ENCODE measurements around the gene RPS2. TPM values are rescaled to one million over a fixed set of nuclear protein-coding genes. Genes with fewer than 3 reads are reported as not detected.

The RPS2 gene
- total and polyA plus RNA-seq, 2 donors (not counting 1 experiment from before 2014, with no cell fraction given), result 1,683 to 2,596 TPM

DNA sequence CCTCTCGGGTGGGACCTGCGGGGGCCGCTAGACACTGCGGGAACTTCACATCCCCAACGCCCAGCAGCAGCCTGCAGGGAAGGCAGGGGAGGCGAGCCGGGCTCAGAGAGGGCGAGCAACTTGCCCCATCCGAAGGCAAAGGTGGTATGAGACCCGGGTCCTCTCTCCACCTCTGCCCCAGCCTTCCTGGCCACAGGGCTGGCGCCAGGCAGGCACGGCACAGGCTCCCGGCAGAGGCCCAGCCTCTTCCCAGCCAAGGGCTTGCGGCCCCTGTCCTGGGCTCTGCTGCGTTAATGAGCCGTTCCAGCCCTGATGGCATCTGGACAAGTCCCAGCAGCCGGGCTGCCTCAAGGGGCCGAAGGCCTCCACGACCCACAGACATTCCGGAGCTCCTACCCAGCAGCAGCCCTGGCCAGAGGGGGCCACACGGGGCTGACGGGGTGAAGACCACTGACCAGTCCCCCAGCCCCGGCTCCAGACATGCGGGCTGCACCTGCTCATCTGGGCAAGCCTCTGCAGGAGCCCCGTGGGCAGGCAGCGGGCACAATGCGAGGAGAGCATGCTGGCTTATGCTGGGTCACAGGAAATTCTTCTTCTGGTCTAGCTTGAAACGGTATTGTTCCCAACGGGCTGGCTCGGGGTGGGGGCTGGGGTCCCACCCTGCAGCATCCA lies 45.2 kb downstream of the RPS2 start:
- Histone ChIP-seq H3K27me3 (ENCODE audit: control insufficient read depth, insufficient read depth, low read length) (peaks cover 56% of the 10 kb centered on the region), H3K4me3 (replicated peaks in 1 of 4; ENCODE audit: control extremely low read depth in 1 of 4, insufficient read depth in 1 of 4, low read depth in 3 of 4, low read length in 4 of 4) (no peak overlapping the region), H2AFZ (ENCODE audit: low read length) (no peak overlapping the region), H3K4me1 (ENCODE audit: control insufficient read depth, extremely low read depth, insufficient read depth, low read length) (peaks cover 4% of the 10 kb centered on the region), H3K27ac (ENCODE audit: insufficient read depth, low read length) (no peak overlapping the region), H3K9ac (ENCODE audit: insufficient read depth, low read length) (no peak overlapping the region), H4K20me1 (ENCODE audit: control insufficient read depth, extremely low read depth, insufficient read depth, low read length) (no peaks in the 10 kb centered on the region), H3K4me2 (ENCODE audit: extremely low read depth, insufficient read depth, low read length) (no peak overlapping the region), H3K79me2 (ENCODE audit: control insufficient read depth, insufficient read depth, low read length) (no peaks in the 10 kb centered on the region), H3K36me3 (ENCODE audit: control insufficient read depth, insufficient read depth, low read length) (no peaks in the 10 kb centered on the region), H3K9me3 (ENCODE audit: control insufficient read depth, insufficient read depth, low read depth, low read length) (no peaks in the 10 kb centered on the region)
- no peak for DNase-seq (ENCODE audit: low read depth in 2 of 2)
- TF ChIP-seq EZH2 (IDR thresholded peaks at IDR 0.05; ENCODE audit: low read length, missing control alignments) (no peak), CTCF (conservative IDR thresholded peaks at IDR 0.05 in 1 of 2, IDR thresholded peaks at IDR 0.05 in 1 of 2; ENCODE audit: low read depth in 1 of 2, low read length in 2 of 2) (no peak)

- Histone ChIP-seq H3K4me3 (replicated peaks in 1 of 4; ENCODE audit: control extremely low read depth in 1 of 4, insufficient read depth in 1 of 4, low read depth in 3 of 4, low read length in 4 of 4) (no peak within 1 kb of the TSS), H3K27me3 (ENCODE audit: control insufficient read depth, insufficient read depth, low read length) (peaks cover 51% of the 10 kb centered on the region), H3K36me3 (ENCODE audit: control insufficient read depth, insufficient read depth, low read length) (no peaks in the 10 kb centered on the region), H3K4me2 (ENCODE audit: extremely low read depth, insufficient read depth, low read length) (no peak within 1 kb of the TSS), H4K20me1 (ENCODE audit: control insufficient read depth, extremely low read depth, insufficient read depth, low read length) (no peaks in the 10 kb centered on the region), H3K79me2 (ENCODE audit: control insufficient read depth, insufficient read depth, low read length) (no peaks in the 10 kb centered on the region), H3K9me3 (ENCODE audit: control insufficient read depth, insufficient read depth, low read depth, low read length) (no peaks in the 10 kb centered on the region), H3K9ac (ENCODE audit: insufficient read depth, low read length) (no peak within 1 kb of the TSS), H3K27ac (ENCODE audit: insufficient read depth, low read length) (no peak within 1 kb of the TSS), H3K4me1 (ENCODE audit: control insufficient read depth, extremely low read depth, insufficient read depth, low read length) (peaks cover 4% of the 10 kb centered on the region), H2AFZ (ENCODE audit: low read length) (no peak within 1 kb of the TSS)
- DNase-seq (ENCODE audit: low read depth in 2 of 2), result no peak
- peak; percentile 91 for TF ChIP-seq EZH2 (IDR thresholded peaks at IDR 0.05; ENCODE audit: low read length, missing control alignments)
- no peak for TF ChIP-seq CTCF (conservative IDR thresholded peaks at IDR 0.05 in 1 of 2, IDR thresholded peaks at IDR 0.05 in 1 of 2; ENCODE audit: low read depth in 1 of 2, low read length in 2 of 2)
These were observed 46.0 kb downstream of the RPS2 start, which contains the start of gene HS3ST6 for GRCh38 chr16:1918351-1919326. Gene HS3ST6, minus strand, starts transcription at chr16:1918415. Its CDS starts 92 bp downstream, at chr16:1918323.

GRCh38 chr16:1917665-1918350 lies 46.8 kb downstream of the RPS2 start:
- no peak for DNase-seq (ENCODE audit: low read depth in 2 of 2)
- Histone ChIP-seq H3K4me2 (ENCODE audit: extremely low read depth, insufficient read depth, low read length) (no peak overlapping the region), H3K27ac (ENCODE audit: insufficient read depth, low read length) (no peak overlapping the region), H3K36me3 (ENCODE audit: control insufficient read depth, insufficient read depth, low read length) (no peaks in the 10 kb centered on the region), H3K4me3 (replicated peaks in 1 of 4; ENCODE audit: control extremely low read depth in 1 of 4, insufficient read depth in 1 of 4, low read depth in 3 of 4, low read length in 4 of 4) (no peak overlapping the region), H3K4me1 (ENCODE audit: control insufficient read depth, extremely low read depth, insufficient read depth, low read length) (no peaks in the 10 kb centered on the region), H4K20me1 (ENCODE audit: control insufficient read depth, extremely low read depth, insufficient read depth, low read length) (no peaks in the 10 kb centered on the region), H3K79me2 (ENCODE audit: control insufficient read depth, insufficient read depth, low read length) (no peaks in the 10 kb centered on the region), H3K27me3 (ENCODE audit: control insufficient read depth, insufficient read depth, low read length) (peaks cover 43% of the 10 kb centered on the region), H2AFZ (ENCODE audit: low read length) (no peak overlapping the region), H3K9me3 (ENCODE audit: control insufficient read depth, insufficient read depth, low read depth, low read length) (no peaks in the 10 kb centered on the region), H3K9ac (ENCODE audit: insufficient read depth, low read length) (no peak overlapping the region)
- TF ChIP-seq CTCF (conservative IDR thresholded peaks at IDR 0.05 in 1 of 2, IDR thresholded peaks at IDR 0.05 in 1 of 2; ENCODE audit: low read depth in 1 of 2, low read length in 2 of 2) (no peak), EZH2 (IDR thresholded peaks at IDR 0.05; ENCODE audit: low read length, missing control alignments) (peak; percentile 79)

Measured in fibroblast of lung (primary cell).